ENCODE results near the gene MEIOB.

- TF ChIP-seq, protein P1, sequence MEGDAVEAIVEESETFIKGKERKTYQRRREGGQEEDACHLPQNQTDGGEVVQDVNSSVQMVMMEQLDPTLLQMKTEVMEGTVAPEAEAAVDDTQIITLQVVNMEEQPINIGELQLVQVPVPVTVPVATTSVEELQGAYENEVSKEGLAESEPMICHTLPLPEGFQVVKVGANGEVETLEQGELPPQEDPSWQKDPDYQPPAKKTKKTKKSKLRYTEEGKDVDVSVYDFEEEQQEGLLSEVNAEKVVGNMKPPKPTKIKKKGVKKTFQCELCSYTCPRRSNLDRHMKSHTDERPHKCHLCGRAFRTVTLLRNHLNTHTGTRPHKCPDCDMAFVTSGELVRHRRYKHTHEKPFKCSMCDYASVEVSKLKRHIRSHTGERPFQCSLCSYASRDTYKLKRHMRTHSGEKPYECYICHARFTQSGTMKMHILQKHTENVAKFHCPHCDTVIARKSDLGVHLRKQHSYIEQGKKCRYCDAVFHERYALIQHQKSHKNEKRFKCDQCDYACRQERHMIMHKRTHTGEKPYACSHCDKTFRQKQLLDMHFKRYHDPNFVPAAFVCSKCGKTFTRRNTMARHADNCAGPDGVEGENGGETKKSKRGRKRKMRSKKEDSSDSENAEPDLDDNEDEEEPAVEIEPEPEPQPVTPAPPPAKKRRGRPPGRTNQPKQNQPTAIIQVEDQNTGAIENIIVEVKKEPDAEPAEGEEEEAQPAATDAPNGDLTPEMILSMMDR (IDR thresholded peaks at IDR 0.05), result no peak
- TF ChIP-seq EZH2 (IDR thresholded peaks at IDR 0.05), result no peak
Observed at GRCh38 chr16:1794908-1795666, 76.9 kb downstream of the MEIOB start.
